Choroid plexus epithelial cell (primary cell): ENCODE measurements around the gene FAM217B.

ENCODE experiments used
- DNase-seq: peaks from one replicate; pipeline ENCODE4 v3.0.0-alpha.2; 2010; ENCODE audit warnings: low read depth
- H3K4me3 ChIP-seq: 2 replicates; pipeline ENCODE4 v1.5.1; 2011; ENCODE audit warnings: low read depth, mild to moderate bottlenecking, control low read depth, low read length, moderate library complexity
- TF ChIP-seq, protein P1 (sequence below): conservative IDR thresholded peaks from 2 replicates; pipeline ENCODE4 v1.5.1; 2011; ENCODE audit warnings: low read depth, mild to moderate bottlenecking, control low read depth, inconsistent platforms, low read length, moderate library complexity

Gene FAM217B

GRCh38 chr20:59932616-59933295, 7.4 kb upstream of the FAM217B start:
- TF ChIP-seq, protein P1, sequence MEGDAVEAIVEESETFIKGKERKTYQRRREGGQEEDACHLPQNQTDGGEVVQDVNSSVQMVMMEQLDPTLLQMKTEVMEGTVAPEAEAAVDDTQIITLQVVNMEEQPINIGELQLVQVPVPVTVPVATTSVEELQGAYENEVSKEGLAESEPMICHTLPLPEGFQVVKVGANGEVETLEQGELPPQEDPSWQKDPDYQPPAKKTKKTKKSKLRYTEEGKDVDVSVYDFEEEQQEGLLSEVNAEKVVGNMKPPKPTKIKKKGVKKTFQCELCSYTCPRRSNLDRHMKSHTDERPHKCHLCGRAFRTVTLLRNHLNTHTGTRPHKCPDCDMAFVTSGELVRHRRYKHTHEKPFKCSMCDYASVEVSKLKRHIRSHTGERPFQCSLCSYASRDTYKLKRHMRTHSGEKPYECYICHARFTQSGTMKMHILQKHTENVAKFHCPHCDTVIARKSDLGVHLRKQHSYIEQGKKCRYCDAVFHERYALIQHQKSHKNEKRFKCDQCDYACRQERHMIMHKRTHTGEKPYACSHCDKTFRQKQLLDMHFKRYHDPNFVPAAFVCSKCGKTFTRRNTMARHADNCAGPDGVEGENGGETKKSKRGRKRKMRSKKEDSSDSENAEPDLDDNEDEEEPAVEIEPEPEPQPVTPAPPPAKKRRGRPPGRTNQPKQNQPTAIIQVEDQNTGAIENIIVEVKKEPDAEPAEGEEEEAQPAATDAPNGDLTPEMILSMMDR = no peak
- DNase-seq = no peak
- H3K4me3 ChIP-seq = no peak overlapping the region

GRCh38 chr20:59933296-59933848, 6.8 kb upstream of the FAM217B start, which contains the start of gene SYCP2:
Gene SYCP2 (minus strand): TSS chr20:59933637. CDS start chr20:59922413, 11,224 bp downstream.
- peak; percentile 28 for DNase-seq
- H3K4me3 ChIP-seq = peak within 1 kb of the TSS; percentile 67
- TF ChIP-seq, protein P1 = no peak

DNA sequence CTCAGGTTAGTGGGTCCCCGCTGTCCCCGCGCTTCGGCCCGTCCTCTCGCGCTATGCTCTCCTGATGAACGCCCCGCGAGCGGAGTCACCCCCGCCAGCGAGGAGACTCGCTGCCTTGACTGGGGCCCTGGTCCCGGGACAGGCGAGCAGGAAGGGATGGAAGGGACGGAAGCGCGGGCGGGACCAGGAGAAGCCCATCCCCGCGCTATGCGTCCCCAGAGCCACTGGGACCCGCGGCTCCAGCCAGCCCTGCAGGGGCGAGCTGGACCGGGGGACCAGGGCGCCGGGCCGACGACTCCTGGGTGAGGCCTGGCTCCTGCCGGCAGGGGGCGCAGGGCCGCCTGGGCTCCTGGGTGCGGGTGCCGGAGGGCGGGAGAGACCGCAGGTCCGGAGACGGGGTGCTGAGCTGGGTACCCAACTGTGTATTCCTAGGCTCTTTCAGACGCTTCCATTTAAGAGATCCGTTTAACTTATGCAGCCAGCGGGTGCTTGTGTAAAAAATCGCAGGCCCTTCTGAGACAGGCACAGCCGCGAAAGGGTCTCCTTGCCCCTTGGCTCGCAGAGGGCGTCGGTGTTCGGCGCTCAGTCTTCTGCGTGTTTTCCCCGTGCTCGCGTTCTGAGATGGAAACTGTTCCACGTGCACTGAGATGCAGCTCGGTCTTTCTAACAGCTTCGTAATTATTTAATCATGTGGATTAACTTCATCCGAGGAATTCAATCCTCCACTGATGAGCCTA, 6.2 kb upstream of the FAM217B start:
- TF ChIP-seq, protein P1 = peak; percentile 70
- DNase-seq = peak; percentile 69
- H3K4me3 ChIP-seq = peak overlapping the region; percentile 67

- no peak overlapping the region for H3K4me3 ChIP-seq
- TF ChIP-seq, protein P1 = no peak
- DNase-seq = no peak
Measured at GRCh38 chr20:59935457-59936185, 4.6 kb upstream of the FAM217B start.

GRCh38 chr20:59936409-59936808, 3.8 kb upstream of the FAM217B start:
- TF ChIP-seq, protein P1 = no peak
- no peak overlapping the region for H3K4me3 ChIP-seq
- DNase-seq = no peak

DNA sequence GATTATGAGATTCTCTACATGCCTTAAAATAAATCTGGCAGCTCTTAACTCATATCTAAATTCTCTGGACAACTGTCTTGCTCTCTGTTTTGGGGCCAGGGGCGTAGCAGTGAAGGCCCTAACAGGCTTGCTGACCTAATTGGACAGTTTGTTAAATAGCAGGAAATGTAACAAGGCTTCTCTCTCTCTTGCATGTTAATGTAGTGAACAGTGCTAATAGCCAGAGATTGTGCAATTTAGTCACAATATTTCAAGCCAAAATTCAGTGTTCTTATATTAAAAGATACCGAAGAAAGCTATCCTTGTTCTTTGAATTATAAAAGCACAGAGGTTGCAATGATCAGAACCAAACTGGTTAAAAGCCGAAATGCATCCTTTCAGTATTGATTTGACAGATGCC, 3.0 kb upstream of the FAM217B start:
- TF ChIP-seq, protein P1 = no peak
- no peak overlapping the region for H3K4me3 ChIP-seq
- DNase-seq = no peak
